Hematopoietic multipotent progenitor cell treated with erythropoietin and hydrocortisone succinate and interleukin-3 and kit ligand, for 17 days (in vitro differentiated cells): ENCODE data around the gene SRRT.

Source experiments
- DNase-seq: peaks from one replicate; pipeline ENCODE4 v3.0.0-alpha.2; 2015; ENCODE audit warnings: low spot score

SRRT gene

GRCh38 chr7:100882201-100882600, 7.3 kb downstream of the SRRT start:
- DNase-seq: no peak

GRCh38 chr7:100882785-100883526, 8.1 kb downstream of the SRRT start:
- DNase-seq: no peak

- DNase-seq: no peak
Measured at GRCh38 chr7:100884736-100885439, 10.0 kb downstream of the SRRT start.

- DNase-seq: no peak
Measured at GRCh38 chr7:100885440-100886141, 10.7 kb downstream of the SRRT start.

- no peak for DNase-seq
Measured at GRCh38 chr7:100886142-100886935, 11.4 kb downstream of the SRRT start.

GRCh38 chr7:100886936-100887515, 12.1 kb downstream of the SRRT start:
- DNase-seq: no peak

GRCh38 chr7:100887516-100888290, 12.8 kb downstream of the SRRT start:
- peak; percentile 44 for DNase-seq

- no peak for DNase-seq
Measured at GRCh38 chr7:100888291-100888987, 13.5 kb downstream of the SRRT start.

GRCh38 chr7:100888988-100889750, 14.3 kb downstream of the SRRT start, which contains the start of gene UFSP1:
Gene UFSP1, minus strand, starts transcription at chr7:100889715. Its CDS starts 444 bp downstream, at chr7:100889271.
- DNase-seq: no peak

GRCh38 chr7:100890653-100891567, 16.0 kb downstream of the SRRT start:
- peak; percentile 25 for DNase-seq

GRCh38 chr7:100891568-100892247, 16.8 kb downstream of the SRRT start:
- DNase-seq: peak; percentile 28

- no peak for DNase-seq
Measured at GRCh38 chr7:100892364-100893317, 17.7 kb downstream of the SRRT start.

GRCh38 chr7:100893318-100893895, 18.5 kb downstream of the SRRT start:
- no peak for DNase-seq

- peak; percentile 88 for DNase-seq
Measured at GRCh38 chr7:100893910-100894721, 19.2 kb downstream of the SRRT start.
